GM23338 (cell line): ENCODE results near the gene TERT. TPM values are rescaled to one million over a fixed set of nuclear protein-coding genes. Genes with fewer than 3 reads are reported as not detected.

Experiments
- ATAC-seq: fragments of 200-7000 bp; cut with Tn5 transposase; 3 replicates; pipeline ENCODE4 v1.9.1; 2020
- DNase-seq: peaks from one replicate; pipeline ENCODE4 v3.0.0-alpha.2; 2015; ENCODE audit warnings: low spot score
- H2AFZ ChIP-seq: fragments of 200-600 bp; sonication (generic); 2 replicates; pipeline ENCODE4 v1.8.0; 2016; ENCODE audit warnings: antibody characterized with exemption, mild to moderate bottlenecking, moderate library complexity
- H3F3A ChIP-seq: fragments of 200-600 bp; sonication (generic); replicated peaks from 2 replicates; pipeline ENCODE4 v1.8.0; 2017; ENCODE audit warnings: antibody characterized with exemption, mixed run types, low read depth
- H3K27ac ChIP-seq: fragments of 200-600 bp; sonication (generic); 2 replicates; pipeline ENCODE4 v1.6.1; 2016; ENCODE audit warnings: low read depth
- H3K27me3 ChIP-seq: fragments of 200-600 bp; sonication (generic); 2 replicates; pipeline ENCODE4 v1.8.0; 2016; ENCODE audit warnings: mild to moderate bottlenecking, mixed run types, moderate library complexity; ENCODE audit not compliant: insufficient read depth
- H3K36me3 ChIP-seq: fragments of 200-600 bp; sonication (generic); 2 replicates; pipeline ENCODE4 v1.8.0; 2016; ENCODE audit warnings: mild to moderate bottlenecking; ENCODE audit not compliant: insufficient read depth
- H3K4me1 ChIP-seq: fragments of 200-600 bp; sonication (generic); 2 replicates; pipeline ENCODE4 v1.8.0; 2016; ENCODE audit warnings: mild to moderate bottlenecking, moderate library complexity; ENCODE audit not compliant: insufficient read depth
- H3K4me2 ChIP-seq: fragments of 200-600 bp; sonication (generic); 2 replicates; pipeline ENCODE4 v1.7.1; 2017; ENCODE audit warnings: mixed run types
- H3K4me3 ChIP-seq: fragments of 200-600 bp; sonication (generic); 2 replicates; pipeline ENCODE4 v1.6.1; 2016; ENCODE audit warnings: mixed run types
- H3K79me2 ChIP-seq: fragments of 200-600 bp; sonication (generic); replicated peaks from 2 replicates; pipeline ENCODE4 v1.8.0; 2017; ENCODE audit warnings: mild to moderate bottlenecking; ENCODE audit not compliant: insufficient read depth
- H3K9me2 ChIP-seq: fragments of 200-600 bp; sonication (generic); 2 replicates; pipeline ENCODE4 v1.8.0; 2017; ENCODE audit not compliant: insufficient read depth
- H4K20me1 ChIP-seq: fragments of 200-600 bp; sonication (generic); replicated peaks from 2 replicates; pipeline ENCODE4 v1.8.0; 2017; ENCODE audit warnings: mild to moderate bottlenecking; ENCODE audit not compliant: insufficient read depth
- H3K27ac Mint-ChIP-seq: 2 replicates; pipeline ENCODE4 v1.8.0; 2020; ENCODE audit warnings: inconsistent platforms, mild to moderate bottlenecking, moderate library complexity, mixed read lengths
- H3K27me3 Mint-ChIP-seq: 3 replicates; pipeline ENCODE4 v1.8.0; 2022; ENCODE audit warnings: low read depth, mild to moderate bottlenecking, moderate library complexity, mixed read lengths, inconsistent platforms; ENCODE audit not compliant: insufficient read depth, poor library complexity
- H3K36me3 Mint-ChIP-seq: 3 replicates; pipeline ENCODE4 v1.8.0; 2021; ENCODE audit warnings: low read depth, mild to moderate bottlenecking, inconsistent platforms, moderate library complexity, mixed read lengths
- H3K4me1 Mint-ChIP-seq: 3 replicates; pipeline ENCODE4 v1.8.0; 2020; ENCODE audit warnings: mild to moderate bottlenecking, inconsistent platforms, mixed read lengths
- H3K4me3 Mint-ChIP-seq: 3 replicates; pipeline ENCODE4 v1.8.0; 2021; ENCODE audit warnings: moderate library complexity, mild to moderate bottlenecking, inconsistent platforms, mixed read lengths
- H3K9me3 Mint-ChIP-seq: 3 replicates; pipeline ENCODE4 v1.8.0; 2020; ENCODE audit warnings: moderate library complexity, mild to moderate bottlenecking, inconsistent platforms, mixed read lengths
- CREB1 ChIP-seq: fragments of 250-450 bp; sonication (Bioruptor Pico); IDR thresholded peaks from 2 replicates; pipeline ENCODE4 v1.5.0; 2020; ENCODE audit warnings: low read depth, mild to moderate bottlenecking, moderate library complexity
- CTCF ChIP-seq, 2 experiments: fragments of 200-600 bp in 1 of 2; sonication (generic) in 1 of 2; conservative IDR thresholded peaks; 2 replicates each; pipeline versions ENCODE4 v1.5.1 to v1.6.1; 2016 to 2017; ENCODE audit warnings: antibody characterized with exemption in 2 of 2, low read depth in 2 of 2, mild to moderate bottlenecking in 2 of 2, moderate library complexity in 1 of 2
- EZH2 ChIP-seq: fragments of 200-600 bp; sonication (generic); IDR thresholded peaks from one replicate; pipeline ENCODE4 v1.8.0; 2017; ENCODE audit warnings: antibody characterized with exemption, mild to moderate bottlenecking, low read depth; ENCODE audit not compliant: unreplicated experiment
- EZH2phosphoT487 ChIP-seq: fragments of 200-600 bp; sonication (generic); IDR thresholded peaks from one replicate; pipeline ENCODE4 v1.8.1; 2018; ENCODE audit warnings: antibody characterized with exemption; ENCODE audit not compliant: unreplicated experiment
- JUNB ChIP-seq: IDR thresholded peaks from one replicate; pipeline ENCODE4 v1.6.1; 2016; ENCODE audit warnings: antibody characterized with exemption; ENCODE audit not compliant: unreplicated experiment
- NANOG ChIP-seq: IDR thresholded peaks from 2 replicates; pipeline ENCODE4 v1.6.1; 2016; ENCODE audit warnings: antibody characterized with exemption, borderline replicate concordance
- POLR2AphosphoS5 ChIP-seq: IDR thresholded peaks from 2 replicates; pipeline ENCODE4 v1.6.1; 2016; ENCODE audit warnings: antibody characterized with exemption, low read depth
- STAT1 ChIP-seq: IDR thresholded peaks from one replicate; pipeline ENCODE4 v1.6.1; 2016; ENCODE audit warnings: antibody characterized with exemption; ENCODE audit not compliant: unreplicated experiment
- ZNF114 ChIP-seq: fragments of 250-450 bp; sonication (Bioruptor Pico); IDR thresholded peaks from 2 replicates; pipeline ENCODE4 v1.5.0; 2020; ENCODE audit warnings: mild to moderate bottlenecking, moderate library complexity
- ZNF331 ChIP-seq: fragments of 250-450 bp; sonication (Bioruptor Pico); IDR thresholded peaks from 2 replicates; pipeline ENCODE4 v1.5.0; 2020; ENCODE audit warnings: low read depth, mild to moderate bottlenecking, moderate library complexity
- polyA plus RNA-seq: library from polyadenylated mRNA; unstranded; fragments of >200 nt; fragmentation: Nextera tagmentation; extraction: Ambion mirVana; gene quantifications from 2 replicates; pipeline ENCODE4 v1.2.1, GENCODE V29; 2016
- total RNA-seq: library from RNA; depleted of rRNA; stranded (reverse); fragments of >200 nt; shearing (Covaris generic); gene quantifications from 2 replicates; pipeline ENCODE4 v1.2.3, GENCODE V29; 2014
- TF ChIP-seq, protein P1 (sequence below): IDR thresholded peaks from one replicate; pipeline ENCODE4 v1.6.1; 2018; ENCODE audit warnings: antibody characterized with exemption; ENCODE audit not compliant: unreplicated experiment
- TF ChIP-seq, protein P2 (sequence below): fragments of 250-450 bp; sonication (Bioruptor Pico); IDR thresholded peaks from 2 replicates; pipeline ENCODE4 v1.5.0; 2020; ENCODE audit warnings: mild to moderate bottlenecking, moderate library complexity
- TF ChIP-seq, protein P3 (sequence below): IDR thresholded peaks from 2 replicates; pipeline ENCODE4 v1.6.1; 2016; ENCODE audit warnings: antibody characterized with exemption

TERT gene
- total and polyA plus RNA-seq, 2 experiments from 2014 or later: 9.8 to 46.4 TPM

DNA sequence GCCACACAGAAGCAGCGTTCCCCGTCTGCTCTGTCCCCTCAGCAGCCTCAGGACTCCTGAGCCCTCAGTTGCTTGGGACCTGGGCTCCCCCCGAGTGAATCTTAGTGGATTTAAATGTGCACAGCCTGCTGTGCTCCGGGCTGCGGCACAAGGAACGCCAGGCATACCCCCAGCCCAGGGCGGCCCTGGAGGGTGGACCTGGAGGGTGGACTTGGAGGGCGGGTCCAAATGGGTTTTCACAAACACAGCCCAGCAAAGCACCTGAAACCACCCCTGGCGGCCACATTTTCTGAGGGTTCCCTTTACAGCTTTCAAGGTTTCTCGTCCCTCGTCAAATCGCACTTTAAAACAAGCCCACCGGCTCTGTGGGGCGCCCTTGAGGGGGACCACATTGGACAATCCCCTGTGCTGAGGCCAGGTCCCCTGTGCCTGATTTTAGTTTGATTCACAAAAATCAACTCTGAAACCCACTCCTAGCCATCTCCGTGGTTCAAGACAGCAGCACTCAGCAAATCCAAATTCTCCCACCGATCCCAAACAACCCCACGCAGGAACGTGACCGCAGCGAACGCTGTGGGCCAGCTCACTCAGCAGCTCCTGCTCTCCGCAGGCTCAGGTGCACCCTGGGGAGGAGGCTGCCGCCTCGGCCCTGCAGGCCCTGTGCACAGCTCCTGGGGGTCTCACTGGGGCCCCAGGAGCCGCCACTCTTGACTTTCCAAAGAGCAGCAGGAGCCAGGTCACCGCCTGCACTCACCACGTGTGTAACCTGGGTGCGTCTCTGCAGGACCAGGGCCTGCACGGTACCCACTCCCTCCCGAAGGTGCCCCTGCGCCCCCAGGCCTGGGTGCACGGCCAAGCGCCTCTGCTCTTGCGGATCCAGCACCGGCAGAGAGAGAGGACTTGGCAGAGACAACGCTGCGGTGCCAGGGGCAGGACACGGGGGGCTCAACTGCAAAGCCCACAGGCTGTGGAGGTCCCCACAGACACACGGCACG is 29.1 kb downstream of the TERT start:
- no peak overlapping the region for H2AFZ ChIP-seq
- peaks cover 29% of the 10 kb centered on the region for H3K36me3 ChIP-seq
- H3K27me3 Mint-ChIP-seq: peaks cover 9% of the 10 kb centered on the region
- H3K4me1 Mint-ChIP-seq: no peaks in the 10 kb centered on the region
- no peaks in the 10 kb centered on the region for H3K79me2 ChIP-seq
- no peak overlapping the region for H3K4me2 ChIP-seq
- H3K36me3 Mint-ChIP-seq: peaks cover 80% of the 10 kb centered on the region
- H3K4me3 ChIP-seq: no peak overlapping the region
- no peaks in the 10 kb centered on the region for H3K4me1 ChIP-seq
- peaks cover 19% of the 10 kb centered on the region; the same call in 2 of the 3 replicates for H3K9me3 Mint-ChIP-seq
- H3F3A ChIP-seq: no peaks in the 10 kb centered on the region
- no peak for ATAC-seq
- no peak overlapping the region for H3K4me3 Mint-ChIP-seq
- H3K9me2 ChIP-seq: no peaks in the 10 kb centered on the region
- no peaks in the 10 kb centered on the region for H3K27me3 ChIP-seq
- no peak for DNase-seq
- H3K27ac Mint-ChIP-seq: peak overlapping the region; percentile 56; the same call in 1 of the 2 replicates
- no peaks in the 10 kb centered on the region for H4K20me1 ChIP-seq
- no peak overlapping the region for H3K27ac ChIP-seq
- no peak for TF ChIP-seq ZNF331 (CRISPR knock-in tag)
- TF ChIP-seq NANOG: no peak
- TF ChIP-seq STAT1: no peak
- TF ChIP-seq, protein P1, sequence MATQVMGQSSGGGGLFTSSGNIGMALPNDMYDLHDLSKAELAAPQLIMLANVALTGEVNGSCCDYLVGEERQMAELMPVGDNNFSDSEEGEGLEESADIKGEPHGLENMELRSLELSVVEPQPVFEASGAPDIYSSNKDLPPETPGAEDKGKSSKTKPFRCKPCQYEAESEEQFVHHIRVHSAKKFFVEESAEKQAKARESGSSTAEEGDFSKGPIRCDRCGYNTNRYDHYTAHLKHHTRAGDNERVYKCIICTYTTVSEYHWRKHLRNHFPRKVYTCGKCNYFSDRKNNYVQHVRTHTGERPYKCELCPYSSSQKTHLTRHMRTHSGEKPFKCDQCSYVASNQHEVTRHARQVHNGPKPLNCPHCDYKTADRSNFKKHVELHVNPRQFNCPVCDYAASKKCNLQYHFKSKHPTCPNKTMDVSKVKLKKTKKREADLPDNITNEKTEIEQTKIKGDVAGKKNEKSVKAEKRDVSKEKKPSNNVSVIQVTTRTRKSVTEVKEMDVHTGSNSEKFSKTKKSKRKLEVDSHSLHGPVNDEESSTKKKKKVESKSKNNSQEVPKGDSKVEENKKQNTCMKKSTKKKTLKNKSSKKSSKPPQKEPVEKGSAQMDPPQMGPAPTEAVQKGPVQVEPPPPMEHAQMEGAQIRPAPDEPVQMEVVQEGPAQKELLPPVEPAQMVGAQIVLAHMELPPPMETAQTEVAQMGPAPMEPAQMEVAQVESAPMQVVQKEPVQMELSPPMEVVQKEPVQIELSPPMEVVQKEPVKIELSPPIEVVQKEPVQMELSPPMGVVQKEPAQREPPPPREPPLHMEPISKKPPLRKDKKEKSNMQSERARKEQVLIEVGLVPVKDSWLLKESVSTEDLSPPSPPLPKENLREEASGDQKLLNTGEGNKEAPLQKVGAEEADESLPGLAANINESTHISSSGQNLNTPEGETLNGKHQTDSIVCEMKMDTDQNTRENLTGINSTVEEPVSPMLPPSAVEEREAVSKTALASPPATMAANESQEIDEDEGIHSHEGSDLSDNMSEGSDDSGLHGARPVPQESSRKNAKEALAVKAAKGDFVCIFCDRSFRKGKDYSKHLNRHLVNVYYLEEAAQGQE: no peak
- TF ChIP-seq ZNF114 (CRISPR knock-in tag): no peak
- no peak for TF ChIP-seq CREB1 (CRISPR knock-in tag)
- no peak for TF ChIP-seq EZH2
- TF ChIP-seq EZH2phosphoT487: no peak
- TF ChIP-seq JUNB: no peak
- TF ChIP-seq, protein P2, sequence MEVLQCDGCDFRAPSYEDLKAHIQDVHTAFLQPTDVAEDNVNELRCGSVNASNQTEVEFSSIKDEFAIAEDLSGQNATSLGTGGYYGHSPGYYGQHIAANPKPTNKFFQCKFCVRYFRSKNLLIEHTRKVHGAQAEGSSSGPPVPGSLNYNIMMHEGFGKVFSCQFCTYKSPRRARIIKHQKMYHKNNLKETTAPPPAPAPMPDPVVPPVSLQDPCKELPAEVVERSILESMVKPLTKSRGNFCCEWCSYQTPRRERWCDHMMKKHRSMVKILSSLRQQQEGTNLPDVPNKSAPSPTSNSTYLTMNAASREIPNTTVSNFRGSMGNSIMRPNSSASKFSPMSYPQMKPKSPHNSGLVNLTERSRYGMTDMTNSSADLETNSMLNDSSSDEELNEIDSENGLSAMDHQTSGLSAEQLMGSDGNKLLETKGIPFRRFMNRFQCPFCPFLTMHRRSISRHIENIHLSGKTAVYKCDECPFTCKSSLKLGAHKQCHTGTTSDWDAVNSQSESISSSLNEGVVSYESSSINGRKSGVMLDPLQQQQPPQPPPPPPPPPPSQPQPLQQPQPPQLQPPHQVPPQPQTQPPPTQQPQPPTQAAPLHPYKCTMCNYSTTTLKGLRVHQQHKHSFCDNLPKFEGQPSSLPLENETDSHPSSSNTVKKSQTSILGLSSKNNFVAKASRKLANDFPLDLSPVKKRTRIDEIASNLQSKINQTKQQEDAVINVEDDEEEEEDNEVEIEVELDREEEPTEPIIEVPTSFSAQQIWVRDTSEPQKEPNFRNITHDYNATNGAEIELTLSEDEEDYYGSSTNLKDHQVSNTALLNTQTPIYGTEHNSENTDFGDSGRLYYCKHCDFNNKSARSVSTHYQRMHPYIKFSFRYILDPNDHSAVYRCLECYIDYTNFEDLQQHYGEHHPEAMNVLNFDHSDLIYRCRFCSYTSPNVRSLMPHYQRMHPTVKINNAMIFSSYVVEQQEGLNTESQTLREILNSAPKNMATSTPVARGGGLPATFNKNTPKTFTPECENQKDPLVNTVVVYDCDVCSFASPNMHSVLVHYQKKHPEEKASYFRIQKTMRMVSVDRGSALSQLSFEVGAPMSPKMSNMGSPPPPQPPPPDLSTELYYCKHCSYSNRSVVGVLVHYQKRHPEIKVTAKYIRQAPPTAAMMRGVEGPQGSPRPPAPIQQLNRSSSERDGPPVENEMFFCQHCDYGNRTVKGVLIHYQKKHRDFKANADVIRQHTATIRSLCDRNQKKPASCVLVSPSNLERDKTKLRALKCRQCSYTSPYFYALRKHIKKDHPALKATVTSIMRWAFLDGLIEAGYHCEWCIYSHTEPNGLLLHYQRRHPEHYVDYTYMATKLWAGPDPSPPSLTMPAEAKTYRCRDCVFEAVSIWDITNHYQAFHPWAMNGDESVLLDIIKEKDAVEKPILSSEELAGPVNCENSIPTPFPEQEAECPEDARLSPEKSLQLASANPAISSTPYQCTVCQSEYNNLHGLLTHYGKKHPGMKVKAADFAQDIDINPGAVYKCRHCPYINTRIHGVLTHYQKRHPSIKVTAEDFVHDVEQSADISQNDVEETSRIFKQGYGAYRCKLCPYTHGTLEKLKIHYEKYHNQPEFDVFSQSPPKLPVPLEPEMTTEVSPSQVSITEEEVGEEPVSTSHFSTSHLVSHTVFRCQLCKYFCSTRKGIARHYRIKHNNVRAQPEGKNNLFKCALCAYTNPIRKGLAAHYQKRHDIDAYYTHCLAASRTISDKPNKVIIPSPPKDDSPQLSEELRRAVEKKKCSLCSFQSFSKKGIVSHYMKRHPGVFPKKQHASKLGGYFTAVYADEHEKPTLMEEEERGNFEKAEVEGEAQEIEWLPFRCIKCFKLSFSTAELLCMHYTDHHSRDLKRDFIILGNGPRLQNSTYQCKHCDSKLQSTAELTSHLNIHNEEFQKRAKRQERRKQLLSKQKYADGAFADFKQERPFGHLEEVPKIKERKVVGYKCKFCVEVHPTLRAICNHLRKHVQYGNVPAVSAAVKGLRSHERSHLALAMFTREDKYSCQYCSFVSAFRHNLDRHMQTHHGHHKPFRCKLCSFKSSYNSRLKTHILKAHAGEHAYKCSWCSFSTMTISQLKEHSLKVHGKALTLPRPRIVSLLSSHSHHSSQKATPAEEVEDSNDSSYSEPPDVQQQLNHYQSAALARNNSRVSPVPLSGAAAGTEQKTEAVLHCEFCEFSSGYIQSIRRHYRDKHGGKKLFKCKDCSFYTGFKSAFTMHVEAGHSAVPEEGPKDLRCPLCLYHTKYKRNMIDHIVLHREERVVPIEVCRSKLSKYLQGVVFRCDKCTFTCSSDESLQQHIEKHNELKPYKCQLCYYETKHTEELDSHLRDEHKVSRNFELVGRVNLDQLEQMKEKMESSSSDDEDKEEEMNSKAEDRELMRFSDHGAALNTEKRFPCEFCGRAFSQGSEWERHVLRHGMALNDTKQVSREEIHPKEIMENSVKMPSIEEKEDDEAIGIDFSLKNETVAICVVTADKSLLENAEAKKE (CRISPR knock-in tag): no peak
- no peak for TF ChIP-seq POLR2AphosphoS5
- no peak for TF ChIP-seq CTCF (conservative IDR thresholded peaks at IDR 0.05; ENCODE audit: low read depth in 2 of 2)
- TF ChIP-seq, protein P3, sequence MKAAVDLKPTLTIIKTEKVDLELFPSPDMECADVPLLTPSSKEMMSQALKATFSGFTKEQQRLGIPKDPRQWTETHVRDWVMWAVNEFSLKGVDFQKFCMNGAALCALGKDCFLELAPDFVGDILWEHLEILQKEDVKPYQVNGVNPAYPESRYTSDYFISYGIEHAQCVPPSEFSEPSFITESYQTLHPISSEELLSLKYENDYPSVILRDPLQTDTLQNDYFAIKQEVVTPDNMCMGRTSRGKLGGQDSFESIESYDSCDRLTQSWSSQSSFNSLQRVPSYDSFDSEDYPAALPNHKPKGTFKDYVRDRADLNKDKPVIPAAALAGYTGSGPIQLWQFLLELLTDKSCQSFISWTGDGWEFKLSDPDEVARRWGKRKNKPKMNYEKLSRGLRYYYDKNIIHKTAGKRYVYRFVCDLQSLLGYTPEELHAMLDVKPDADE: no peak
